Measurements from ENCODE around the gene EXOC3L2.

The EXOC3L2 gene

GRCh38 chr19:45179892-45180370 is 65.3 kb downstream of the EXOC3L2 start:
- no peak for DNase-seq (ENCODE audit: low spot score)

GRCh38 chr19:45179072-45179891 is 65.9 kb downstream of the EXOC3L2 start:
- DNase-seq (ENCODE audit: low spot score): no peak

GRCh38 chr19:45178262-45179071 is 66.7 kb downstream of the EXOC3L2 start, which contains the start of gene BLOC1S3:
TSS of gene BLOC1S3 (plus strand) at chr19:45178784. CDS start at chr19:45179297, 513 bp downstream.
- peak; percentile 99 for DNase-seq (ENCODE audit: low spot score)

GRCh38 chr19:45177817-45178261 is 67.4 kb downstream of the EXOC3L2 start, which contains the start of gene TRAPPC6A:
TSS of gene TRAPPC6A (minus strand) at chr19:45178237. CDS start at chr19:45178218, 19 bp downstream.
- no peak for DNase-seq (ENCODE audit: low spot score)

- no peak for DNase-seq (ENCODE audit: low spot score)
Measured at GRCh38 chr19:45175515-45176345, 69.5 kb downstream of the EXOC3L2 start.

- DNase-seq (ENCODE audit: low spot score): no peak
Measured at GRCh38 chr19:45173816-45174215, 71.4 kb downstream of the EXOC3L2 start.

- DNase-seq (ENCODE audit: low spot score): no peak
Measured at GRCh38 chr19:45172611-45173208, 72.5 kb downstream of the EXOC3L2 start.

- DNase-seq (ENCODE audit: low spot score): no peak
Measured at GRCh38 chr19:45172173-45172572, 73.0 kb downstream of the EXOC3L2 start.

GRCh38 chr19:45171211-45171623 is 74.0 kb downstream of the EXOC3L2 start:
- DNase-seq (ENCODE audit: low spot score): no peak

- DNase-seq (ENCODE audit: low spot score): no peak
Measured at GRCh38 chr19:45170146-45171106, 74.8 kb downstream of the EXOC3L2 start.

GRCh38 chr19:45169602-45170001 is 75.6 kb downstream of the EXOC3L2 start:
- DNase-seq (ENCODE audit: low spot score): no peak

- DNase-seq (ENCODE audit: low spot score): no peak
Measured at GRCh38 chr19:45168767-45169351, 76.3 kb downstream of the EXOC3L2 start.

- no peak for DNase-seq (ENCODE audit: low spot score)
Measured at GRCh38 chr19:45166723-45167252, 78.4 kb downstream of the EXOC3L2 start.

GRCh38 chr19:45164577-45165335 is 80.5 kb downstream of the EXOC3L2 start:
- no peak for DNase-seq (ENCODE audit: low spot score)

GRCh38 chr19:45163751-45164460 is 81.3 kb downstream of the EXOC3L2 start:
- no peak for DNase-seq (ENCODE audit: low spot score)

GRCh38 chr19:45163156-45163555 is 82.1 kb downstream of the EXOC3L2 start:
- DNase-seq (ENCODE audit: low spot score): no peak

GRCh38 chr19:45162608-45163143 is 82.5 kb downstream of the EXOC3L2 start:
- DNase-seq (ENCODE audit: low spot score): no peak
